Tibial nerve (tissue), 4 donors: ENCODE measurements around the gene KIF6.

Source experiments
- CTCF ChIP-seq, 5 experiments: fragments of 200-600 bp in 3 of 5; fragments of 450-650 bp in 2 of 5; sonication (generic) in 3 of 5; IDR thresholded peaks; one replicate each; pipeline ENCODE4 v1.5.1; 2016 to 2019; ENCODE audit warnings: antibody characterized with exemption in 5 of 5, mild to moderate bottlenecking in 3 of 5, moderate library complexity in 2 of 5
- EP300 ChIP-seq, 2 donors: sonication (generic); formaldehyde crosslinking; IDR thresholded peaks; one replicate each; pipeline ENCODE4 v1.6.1; 2017; ENCODE audit warnings: antibody characterized with exemption in 2 of 2, mild to moderate bottlenecking in 1 of 2

GRCh38 chr6:39304951-39305350 lies 420.3 kb downstream of the KIF6 start:
- no peak for TF ChIP-seq CTCF (IDR thresholded peaks at IDR 0.05)
- TF ChIP-seq EP300 (IDR thresholded peaks at IDR 0.05): no peak
